K562 (cell line): ENCODE data around the gene PMIS2. TPM values are rescaled to one million over a fixed set of nuclear protein-coding genes. Genes with fewer than 3 reads are reported as not detected.

Experiments used
- ATAC-seq: fragments of 200-7000 bp; cut with Tn5 transposase; 3 replicates; pipeline ENCODE4 v1.9.1; 2020; ENCODE audit warnings: moderate library complexity
- BruUV-seq: library from RNA; stranded (reverse); fragments of 400-500 nt; replicated peaks from 2 replicates; lab custom pipeline; 2021; lab: Mats Ljungman, UMichigan
- CTCF ChIA-PET: fragments of 300-600 bp; formaldehyde crosslinking; extraction: SDS; loops from one replicate; lab custom pipeline; 2021; ENCODE audit warnings: low intra/inter-chr PET ratio; lab: Yijun Ruan, JAX
- POLR2A ChIA-PET: fragments of 300-600, 350-650 bp; sonication (Branson Sonifier 250); formaldehyde crosslinking; extraction: SDS; loops from one replicate; lab custom pipeline; 2021; ENCODE audit warnings: antibody characterized with exemption, inconsistent platforms; lab: Yijun Ruan, JAX
- DNase-seq, 4 experiments: peaks; one replicate each; pipeline versions ENCODE4 v3.0.0 to v3.0.0-alpha.2; 2011 to 2018; ENCODE audit warnings: low spot score in 3 of 4, mixed read lengths in 3 of 4; ENCODE audit errors: extremely low read depth in 1 of 4
- FAIRE-seq: peaks from 2 replicates; lab custom pipeline; 2011; peaks lifted over from hg19 to GRCh38; lab: Jason Lieb, UNC
- H2AFZ ChIP-seq: 2 replicates; pipeline ENCODE4 v1.6.0; 2011; ENCODE audit warnings: low read depth, low read length, control low read depth, inconsistent platforms
- H3K27ac ChIP-seq: fragments of 200-600 bp; 3 replicates; pipeline ENCODE4 v1.8.0; 2011; ENCODE audit warnings: low read depth, mild to moderate bottlenecking, control low read depth, inconsistent platforms, low read length, moderate library complexity, mixed read lengths; ENCODE audit errors: extremely low read depth
- H3K27me3 ChIP-seq, 2 experiments: fragments of 300-600 bp in 1 of 2; 2 replicates in 1 of 2; 3 replicates in 1 of 2; pipeline versions ENCODE4 v1.6.0 to v1.8.0; 2011; ENCODE audit warnings: inconsistent platforms in 2 of 2, low read length in 2 of 2, mild to moderate bottlenecking in 1 of 2, mixed read lengths in 1 of 2, moderate library complexity in 1 of 2; ENCODE audit not compliant: control insufficient read depth in 2 of 2, insufficient read depth in 2 of 2
- H3K36me3 ChIP-seq: fragments of 300-600 bp; 3 replicates; pipeline ENCODE4 v1.8.0; 2011; ENCODE audit warnings: mild to moderate bottlenecking, low read length, inconsistent platforms; ENCODE audit not compliant: control insufficient read depth, insufficient read depth
- H3K4me1 ChIP-seq, 2 experiments: fragments of 200-600 bp in 1 of 2; replicated peaks in 1 of 2; 2 replicates in 1 of 2; 3 replicates in 1 of 2; pipeline versions ENCODE4 v1.5.1 to v1.8.0; 2011; ENCODE audit warnings: inconsistent platforms in 2 of 2, low read length in 2 of 2, mild to moderate bottlenecking in 1 of 2, mixed read lengths in 1 of 2, moderate library complexity in 1 of 2; ENCODE audit not compliant: control insufficient read depth in 2 of 2, insufficient read depth in 2 of 2
- H3K4me2 ChIP-seq: 2 replicates; pipeline ENCODE4 v1.6.1; 2011; ENCODE audit warnings: low read length, control low read depth, inconsistent platforms, mixed read lengths; ENCODE audit not compliant: insufficient read depth
- H3K4me3 ChIP-seq: fragments of 200-600 bp; sonication (generic), shearing (Covaris generic); 2 replicates; pipeline ENCODE4 v1.5.1; 2016; ENCODE audit warnings: control low read depth, inconsistent platforms
- H3K79me2 ChIP-seq: fragments of 200-600 bp; 3 replicates; pipeline ENCODE4 v1.8.0; 2011; ENCODE audit warnings: low read length, inconsistent platforms; ENCODE audit not compliant: control insufficient read depth, insufficient read depth
- H3K9ac ChIP-seq, 2 experiments: 2 replicates each; pipeline versions ENCODE4 v1.6.0 to v1.6.1; 2011; ENCODE audit warnings: low read depth in 2 of 2, low read length in 2 of 2, control low read depth in 1 of 2, inconsistent platforms in 1 of 2, mild to moderate bottlenecking in 1 of 2, mixed read lengths in 1 of 2; ENCODE audit not compliant: insufficient read depth in 1 of 2
- H3K9me1 ChIP-seq: one replicate; pipeline ENCODE4 v1.6.0; 2011; ENCODE audit warnings: inconsistent platforms, mild to moderate bottlenecking, low read length, moderate library complexity; ENCODE audit not compliant: control insufficient read depth, insufficient read depth
- H3K9me3 ChIP-seq: replicated peaks from 2 replicates; pipeline ENCODE4 v1.5.1; 2011; ENCODE audit warnings: low read depth, low read length, inconsistent platforms; ENCODE audit not compliant: control insufficient read depth, insufficient read depth
- H4K20me1 ChIP-seq: replicated peaks from 2 replicates; pipeline ENCODE4 v1.6.1; 2011; ENCODE audit warnings: low read length, inconsistent platforms, mixed read lengths; ENCODE audit not compliant: control insufficient read depth, insufficient read depth
- BCOR ChIP-seq: fragments of 450-650 bp; IDR thresholded peaks from 2 replicates; pipeline ENCODE4 v1.6.1; 2016
- ESRRB ChIP-seq: fragments of 250-450 bp; sonication (Bioruptor Pico); IDR thresholded peaks from 2 replicates; pipeline ENCODE4 v1.5.0; 2020; ENCODE audit warnings: mild to moderate bottlenecking, moderate library complexity, borderline replicate concordance
- HES1 ChIP-seq: fragments of 450-650 bp; IDR thresholded peaks from 2 replicates; pipeline ENCODE4 v1.6.1; 2016; ENCODE audit warnings: low read depth, mild to moderate bottlenecking, moderate library complexity
- IRF1 ChIP-seq: sonication (generic); formaldehyde crosslinking; IDR thresholded peaks from 2 replicates; pipeline ENCODE4 v1.8.0; 2022; ENCODE audit warnings: missing genetic modification reagents, mild to moderate bottlenecking, borderline replicate concordance
- KAT8 ChIP-seq: fragments of 450-650 bp; IDR thresholded peaks from 2 replicates; pipeline ENCODE4 v1.6.1; 2016; ENCODE audit warnings: low read depth, mild to moderate bottlenecking
- MITF ChIP-seq: IDR thresholded peaks from 2 replicates; pipeline ENCODE4 v1.6.1; 2014; ENCODE audit warnings: antibody characterized with exemption
- PRMT5 ChIP-seq: sonication (generic); formaldehyde crosslinking; IDR thresholded peaks from 2 replicates; pipeline ENCODE4 v1.5.0; 2020; ENCODE audit warnings: missing genetic modification reagents
- RAD51 ChIP-seq: fragments of 450-650 bp; IDR thresholded peaks from 2 replicates; pipeline ENCODE4 v1.7.1; 2016; ENCODE audit warnings: low read depth, mild to moderate bottlenecking, borderline replicate concordance
- RBM39 ChIP-seq: fragments of 200-400 bp; formaldehyde crosslinking; optimal IDR thresholded peaks from 2 replicates; pipeline ENCODE3; 2018; ENCODE audit warnings: low read depth, low read length
- RFX7 ChIP-seq: fragments of 250-450 bp; sonication (Bioruptor Pico); IDR thresholded peaks from 2 replicates; pipeline ENCODE4 v1.5.1; 2021; ENCODE audit warnings: mild to moderate bottlenecking
- SIX5 ChIP-seq, 2 experiments: IDR thresholded peaks; 2 replicates each; pipeline ENCODE4 v1.6.1; 2011; ENCODE audit warnings: low read length in 2 of 2, borderline replicate concordance in 1 of 2, low read depth in 1 of 2, mild to moderate bottlenecking in 1 of 2, moderate library complexity in 1 of 2; ENCODE audit not compliant: insufficient read depth in 1 of 2
- ZNF121 ChIP-seq: sonication (generic); formaldehyde crosslinking; conservative IDR thresholded peaks from 2 replicates; pipeline ENCODE4 v1.8.0; 2022; ENCODE audit warnings: missing genetic modification reagents
- ZNF57 ChIP-seq: fragments of 450-650 bp; formaldehyde crosslinking; IDR thresholded peaks from 2 replicates; pipeline ENCODE4 v1.4.0; 2020; ENCODE audit warnings: mild to moderate bottlenecking, moderate library complexity
- ZNF586 ChIP-seq: fragments of 450-650 bp; formaldehyde crosslinking; conservative IDR thresholded peaks from 2 replicates; pipeline ENCODE4 v1.4.0; 2020; ENCODE audit warnings: mild to moderate bottlenecking, moderate library complexity
- WGBS: fragments of 100-300 bp; shearing (Covaris generic); methylation state at CpG from one replicate; pipeline ENCODE4 v1.1.6; 2016; ENCODE audit warnings: low coverage, mixed read lengths; ENCODE audit not compliant: insufficient coverage; ENCODE audit errors: missing lambda C conversion rate; 5-methylcytosine and 5-hydroxymethylcytosine counted together
- in situ Hi-C: fragments of 300-500 bp; cut with MboI; formaldehyde crosslinking; loops from 4 replicates; pipeline ENCODE4 v1.15.0; 2018; ENCODE audit warnings: inconsistent platforms, mixed read lengths
- intact Hi-C: fragments of 100-400 bp; cut with micrococcal nuclease; formaldehyde crosslinking; loops from 2 replicates; pipeline ENCODE4 v1.14.2; 2022
- polyA plus RNA-seq, 8 experiments: library from polyadenylated mRNA; depleted of rRNA in 4 of 8; stranded (reverse) in 5 of 8; unstranded in 3 of 8; fragments of >200 nt; fragmentation: Nextera tagmentation in 2 of 8; fragmentation: Illumina TruSeq in 1 of 8; extraction: Ambion mirVana in 2 of 8; extraction: Trizol in 1 of 8; gene quantifications; 2 replicates each; pipeline versions ENCODE4 v1.2.1 to v1.2.3, GENCODE V29; 2011 to 2014; ENCODE audit warnings: inconsistent platforms in 1 of 8, missing spikeins in 1 of 8
- total RNA-seq, 7 experiments: library from RNA; depleted of rRNA in 6 of 7; stranded (reverse); fragments of >200 nt in 6 of 7; fragmentation: Illumina TruSeq in 2 of 7; extraction: Trizol in 2 of 7; gene quantifications; 2 replicates each; pipeline versions ENCODE4 v1.2.1 to v1.2.3, GENCODE V29; 2011 to 2021; ENCODE audit warnings: low replicate concordance in 1 of 7

PMIS2 gene
- total and polyA plus RNA-seq, 9 of the 15 experiments (the other 6 are each of a cell fraction or from before 2014, with no cell fraction given) = not detected

- H3K4me1 ChIP-seq = peaks cover 0 to 6% of the 10 kb centered on the region in 2 experiments; a peak in 3 of 5 replicates
- no peak overlapping the region for H2AFZ ChIP-seq
- no peak overlapping the region for H3K9ac ChIP-seq
- no peak for DNase-seq
- H3K4me3 ChIP-seq = no peak overlapping the region
- in situ Hi-C loops (no loop called here), intact Hi-C loops (no loop called here)
- H3K4me2 ChIP-seq = no peak overlapping the region
- H3K79me2 ChIP-seq = no peaks in the 10 kb centered on the region
- no peaks in the 10 kb centered on the region for H3K9me1 ChIP-seq
- no peaks in the 10 kb centered on the region for H3K9me3 ChIP-seq
- no peak overlapping the region for H3K27ac ChIP-seq
- ChIA-PET CTCF (no interaction called here), POLR2A (no interaction called here)
- TF ChIP-seq KAT8 (no peak), SIX5 (IDR thresholded peaks at IDR 0.05; ENCODE audit: borderline replicate concordance in 1 of 2, insufficient read depth in 1 of 2, low read depth in 1 of 2, low read length in 2 of 2) (no peak), RAD51 (no peak), RBM39 (no peak), IRF1 (no peak), PRMT5 (no peak), BCOR (no peak), RFX7 (CRISPR knock-in tag) (no peak), ZNF586 (CRISPR knock-in tag) (no peak), ESRRB (no peak), HES1 (no peak), ZNF57 (CRISPR knock-in tag) (no peak), MITF (no peak), ZNF121 (CRISPR knock-in tag) (no peak)
- 0% methylated on average over 1 of the region's 1 CpG for WGBS
- H3K36me3 ChIP-seq = no peaks in the 10 kb centered on the region
- no peak for FAIRE-seq
- H3K27me3 ChIP-seq = peaks cover 4 to 16% of the 10 kb centered on the region in 2 experiments; a peak in 3 of 5 replicates
- no peak for ATAC-seq
- H4K20me1 ChIP-seq = no peaks in the 10 kb centered on the region
- BruUV-seq = no TSS peak
Observed at GRCh38 chr19:35582760-35583159, 3.2 kb upstream of the PMIS2 start.
